ENCODE data around the gene IL20. TPM values are rescaled to one million over a fixed set of nuclear protein-coding genes. Genes with fewer than 3 reads are reported as not detected.

The IL20 gene
- total and polyA plus RNA-seq, 3 donors from 2014 or later: 0.37 to 0.43 TPM; not detected in 1

DNA sequence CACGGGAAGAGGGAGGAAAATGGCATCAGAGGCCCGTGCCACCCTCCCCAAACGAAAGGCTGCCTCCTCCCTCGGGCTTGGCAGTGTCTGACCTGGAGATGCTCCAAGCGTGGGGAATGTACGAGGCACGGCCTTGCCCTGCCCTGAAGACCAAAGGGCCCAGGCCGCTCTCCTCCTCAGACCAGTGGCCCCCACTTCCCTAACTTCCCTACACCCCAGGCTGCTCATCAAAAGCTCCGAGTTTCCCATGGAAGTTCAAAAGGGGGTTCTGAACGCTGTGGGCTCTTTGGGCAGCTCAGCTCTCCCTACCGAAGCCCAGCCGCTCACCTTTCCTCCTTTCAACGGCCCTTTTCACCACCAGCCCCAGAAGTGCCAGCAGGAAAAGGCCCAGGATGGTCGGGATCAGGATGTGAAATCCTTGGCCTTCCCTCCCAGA lies 44.5 kb downstream of the IL20 start:
- peak; percentile 29 for DNase-seq
- Histone ChIP-seq H3K9me3 (no peaks in the 10 kb centered on the region), H3K4me1 (no peaks in the 10 kb centered on the region), H3K4me3 (peak overlapping the region; percentile 43 to 63), H3K27me3 (no peaks in the 10 kb centered on the region), H3K36me3 (ENCODE audit: low read depth, missing control alignments) (no peaks in the 10 kb centered on the region), H3K27ac (peak overlapping the region in 1 of 2 donors; percentile 27)
- TF ChIP-seq, protein P1, sequence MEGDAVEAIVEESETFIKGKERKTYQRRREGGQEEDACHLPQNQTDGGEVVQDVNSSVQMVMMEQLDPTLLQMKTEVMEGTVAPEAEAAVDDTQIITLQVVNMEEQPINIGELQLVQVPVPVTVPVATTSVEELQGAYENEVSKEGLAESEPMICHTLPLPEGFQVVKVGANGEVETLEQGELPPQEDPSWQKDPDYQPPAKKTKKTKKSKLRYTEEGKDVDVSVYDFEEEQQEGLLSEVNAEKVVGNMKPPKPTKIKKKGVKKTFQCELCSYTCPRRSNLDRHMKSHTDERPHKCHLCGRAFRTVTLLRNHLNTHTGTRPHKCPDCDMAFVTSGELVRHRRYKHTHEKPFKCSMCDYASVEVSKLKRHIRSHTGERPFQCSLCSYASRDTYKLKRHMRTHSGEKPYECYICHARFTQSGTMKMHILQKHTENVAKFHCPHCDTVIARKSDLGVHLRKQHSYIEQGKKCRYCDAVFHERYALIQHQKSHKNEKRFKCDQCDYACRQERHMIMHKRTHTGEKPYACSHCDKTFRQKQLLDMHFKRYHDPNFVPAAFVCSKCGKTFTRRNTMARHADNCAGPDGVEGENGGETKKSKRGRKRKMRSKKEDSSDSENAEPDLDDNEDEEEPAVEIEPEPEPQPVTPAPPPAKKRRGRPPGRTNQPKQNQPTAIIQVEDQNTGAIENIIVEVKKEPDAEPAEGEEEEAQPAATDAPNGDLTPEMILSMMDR (IDR thresholded peaks at IDR 0.05): no peak
- no peak for TF ChIP-seq POLR2A (IDR thresholded peaks at IDR 0.05)
- 8 to 15% methylated on average over 8 to 14 of the region's 14 CpGs for WGBS, 2 donors
- intact Hi-C loops (cut with DNase I; ENCODE audit: low total_unique reads): loop anchor here (5.0 to 10.0 kb wide), 2 partner anchors 173 to 275 kb away; partner anchors contain the start of gene DYRK3

DNA sequence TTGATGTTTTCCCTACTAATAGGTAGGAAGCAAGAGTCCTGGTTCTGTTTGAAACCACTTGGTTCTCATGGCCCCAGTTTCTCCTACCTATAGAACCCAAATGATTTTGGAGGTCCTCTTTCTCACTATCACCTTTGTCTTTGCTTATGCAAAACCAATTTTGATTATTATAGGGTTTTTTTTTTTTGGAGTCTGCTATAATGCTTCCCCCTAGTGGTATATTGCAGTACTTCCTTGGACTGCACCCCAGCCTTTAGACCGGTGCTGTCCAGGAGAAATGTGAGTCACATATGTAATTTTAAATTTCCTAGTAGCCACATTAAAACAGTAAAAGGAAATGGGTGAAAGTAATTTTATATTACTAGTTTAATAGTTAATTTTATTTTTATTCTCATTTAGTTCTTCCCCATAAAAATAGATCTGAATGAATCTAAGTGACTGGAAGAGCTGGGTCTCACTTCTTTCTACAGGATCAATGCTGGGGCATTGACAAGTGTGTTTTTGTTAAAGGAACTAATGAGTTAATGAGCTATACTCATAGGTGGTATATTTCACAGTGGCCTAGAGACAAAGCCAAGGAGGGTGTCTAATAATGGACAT lies 45.7 kb downstream of the IL20 start:
- no peaks in the 10 kb centered on the region for H3K4me1 ChIP-seq
- no peaks in the 10 kb centered on the region for H3K27me3 ChIP-seq
- intact Hi-C loops (cut with DNase I; ENCODE audit: low total_unique reads): loop anchor here (5.0 to 10.0 kb wide), 2 partner anchors 174 to 276 kb away; partner anchors contain the start of gene DYRK3
- DNase-seq: peak; percentile 57
- 8 to 13% methylated on average over 1 of the region's 1 CpG for WGBS, 2 donors
- H3K27ac ChIP-seq: no peak overlapping the region
- no peaks in the 10 kb centered on the region for H3K36me3 ChIP-seq (ENCODE audit: low read depth, missing control alignments)
- TF ChIP-seq POLR2A (IDR thresholded peaks at IDR 0.05): no peak
- TF ChIP-seq, protein P1 (IDR thresholded peaks at IDR 0.05): peak; percentile 71 to 93 (median 80)
- H3K9me3 ChIP-seq: no peaks in the 10 kb centered on the region
- no peak overlapping the region for H3K4me3 ChIP-seq

DNA sequence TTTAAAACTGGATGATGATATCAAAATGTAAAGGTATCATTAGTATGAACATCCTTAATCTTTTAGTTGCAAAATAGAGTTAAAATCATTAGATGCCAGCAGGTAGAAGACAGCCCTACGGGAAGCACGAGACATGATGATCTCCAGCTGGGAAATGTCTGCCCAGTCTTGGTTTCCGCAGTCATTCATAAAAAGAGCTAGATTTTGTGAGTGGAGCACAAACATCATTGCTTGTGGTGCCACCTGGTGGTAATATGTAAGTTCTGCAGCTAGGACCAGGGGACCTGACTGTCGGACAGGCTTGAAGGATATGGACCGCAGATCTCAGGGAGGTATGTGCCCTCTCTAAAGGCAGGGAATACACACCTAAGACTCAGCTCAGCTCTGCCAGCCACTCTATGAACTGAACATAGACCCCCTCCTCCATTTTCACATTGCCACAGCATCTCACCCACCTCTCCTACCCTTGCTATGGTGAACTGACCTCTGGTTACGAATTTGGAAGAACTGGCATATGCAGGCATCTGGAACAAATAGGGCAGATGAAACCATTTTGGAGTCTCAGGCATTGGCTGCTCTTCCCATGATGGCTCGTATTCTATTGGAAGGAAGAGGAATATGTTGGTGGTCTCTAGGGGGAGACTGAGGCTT lies 47.1 kb downstream of the IL20 start:
- 31% methylated on average over 7 of the region's 7 CpGs for WGBS, 2 donors
- Histone ChIP-seq H3K36me3 (ENCODE audit: low read depth, missing control alignments) (no peaks in the 10 kb centered on the region), H3K4me1 (no peaks in the 10 kb centered on the region), H3K27me3 (no peaks in the 10 kb centered on the region), H3K9me3 (no peaks in the 10 kb centered on the region), H3K4me3 (no peak overlapping the region), H3K27ac (no peak overlapping the region)
- peak; percentile 84 for DNase-seq
- intact Hi-C loops (cut with DNase I; ENCODE audit: low total_unique reads): loop anchor here (5.0 to 10.0 kb wide), 2 partner anchors 175 to 278 kb away; partner anchors contain the start of gene DYRK3
- TF ChIP-seq, protein P1 (IDR thresholded peaks at IDR 0.05): peak; percentile 79 to 92 (median 82)
- no peak for TF ChIP-seq POLR2A (IDR thresholded peaks at IDR 0.05)

DNA sequence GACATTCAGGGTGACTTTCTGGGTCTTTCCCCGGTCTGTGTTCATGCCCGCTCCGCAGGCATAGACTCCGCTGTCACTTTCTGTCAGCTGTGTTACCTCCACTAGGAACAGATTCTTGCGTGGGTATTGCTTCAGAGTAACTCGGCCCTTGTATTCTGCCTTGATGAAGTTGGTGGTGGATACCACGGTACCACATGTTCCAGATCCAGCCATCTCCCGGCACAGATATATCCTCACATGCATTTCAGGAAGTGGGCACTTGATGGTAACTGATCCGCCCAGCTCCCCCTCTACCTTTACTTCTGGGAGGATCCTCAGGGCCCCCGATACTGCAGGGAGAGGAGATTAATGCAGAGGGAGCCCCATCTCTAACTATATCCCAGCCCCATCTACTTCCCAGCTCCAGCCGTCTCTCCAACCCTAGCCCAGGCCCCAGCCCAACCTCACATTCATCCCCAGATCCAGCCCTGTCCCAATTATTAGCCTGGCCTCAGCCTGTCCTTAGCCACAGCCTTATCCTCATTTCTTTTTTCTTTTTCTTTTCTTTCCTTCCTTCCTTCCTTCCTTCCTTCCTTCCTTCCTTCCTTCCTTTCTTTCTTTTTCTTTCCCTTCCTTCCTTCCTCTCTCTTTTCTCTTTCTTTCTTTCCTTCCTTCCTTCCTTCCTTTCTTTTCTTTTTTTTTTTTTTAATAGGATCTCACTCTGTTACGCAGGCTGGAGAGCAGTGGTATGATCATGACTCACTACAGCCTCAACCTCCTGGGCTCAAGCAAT lies 48.5 kb downstream of the IL20 start:
- no peak for TF ChIP-seq POLR2A (IDR thresholded peaks at IDR 0.05)
- TF ChIP-seq, protein P1 (IDR thresholded peaks at IDR 0.05): no peak
- no peaks in the 10 kb centered on the region for H3K36me3 ChIP-seq (ENCODE audit: low read depth, missing control alignments)
- H3K4me3 ChIP-seq: no peak overlapping the region
- no peaks in the 10 kb centered on the region for H3K4me1 ChIP-seq
- WGBS, 2 donors: 82 to 86% methylated on average over 12 of the region's 12 CpGs
- DNase-seq: no peak
- H3K27me3 ChIP-seq: no peaks in the 10 kb centered on the region
- no peaks in the 10 kb centered on the region for H3K9me3 ChIP-seq
- H3K27ac ChIP-seq: no peak overlapping the region
- intact Hi-C loops (cut with DNase I; ENCODE audit: low total_unique reads): loop anchor here (5.0 to 10.0 kb wide), 2 partner anchors 177 to 279 kb away; partner anchors contain the start of gene DYRK3

Data from testis (tissue), 3 donors.